Tibial nerve (tissue), 4 donors: Measurements from ENCODE around the gene TESMIN. TPM values are rescaled to one million over a fixed set of nuclear protein-coding genes. Genes with fewer than 3 reads are reported as not detected.

Experiments used
- DNase-seq, 2 donors: peaks; one replicate each; pipeline ENCODE4 v3.0.0-alpha.2; 2019; ENCODE audit warnings: low spot score in 2 of 2
- H3K27ac ChIP-seq, 4 donors: fragments of 200-600 bp; sonication (generic) in 3 of 4; one replicate each; pipeline ENCODE4 v1.5.1; 2017 to 2019; ENCODE audit warnings: mild to moderate bottlenecking in 1 of 4
- H3K27me3 ChIP-seq, 2 donors: fragments of 200-600 bp; sonication (generic) in 1 of 2; one replicate each; pipeline versions ENCODE4 v1.5.1 to v1.6.0; 2017 to 2019
- H3K36me3 ChIP-seq, 3 donors: fragments of 200-600 bp; sonication (generic); one replicate each; pipeline ENCODE4 v1.5.1; 2018 to 2019
- H3K4me1 ChIP-seq, 4 donors: fragments of 200-600 bp; sonication (generic) in 3 of 4; one replicate each; pipeline ENCODE4 v1.5.1; 2017 to 2019
- H3K4me3 ChIP-seq, 4 donors: fragments of 200-600 bp; sonication (generic) in 3 of 4; one replicate each; pipeline ENCODE4 v1.5.1; 2017 to 2019; ENCODE audit warnings: mild to moderate bottlenecking in 1 of 4, moderate library complexity in 1 of 4
- H3K9me3 ChIP-seq, 4 donors: fragments of 200-600 bp; sonication (generic) in 3 of 4; one replicate each; pipeline ENCODE4 v1.5.1; 2017 to 2019
- CTCF ChIP-seq, 5 experiments: fragments of 200-600 bp in 3 of 5; fragments of 450-650 bp in 2 of 5; sonication (generic) in 3 of 5; IDR thresholded peaks; one replicate each; pipeline ENCODE4 v1.5.1; 2016 to 2019; ENCODE audit warnings: antibody characterized with exemption in 5 of 5, mild to moderate bottlenecking in 3 of 5, moderate library complexity in 2 of 5
- EP300 ChIP-seq, 2 donors: sonication (generic); formaldehyde crosslinking; IDR thresholded peaks; one replicate each; pipeline ENCODE4 v1.6.1; 2017; ENCODE audit warnings: antibody characterized with exemption in 2 of 2, mild to moderate bottlenecking in 1 of 2
- POLR2A ChIP-seq, 2 donors: fragments of 450-650 bp; IDR thresholded peaks; one replicate each; pipeline ENCODE4 v1.6.1; 2017; ENCODE audit warnings: antibody characterized with exemption in 2 of 2, mild to moderate bottlenecking in 2 of 2, moderate library complexity in 2 of 2
- WGBS, 2 donors: methylation state at CpG; one replicate each; pipeline ENCODE4 v1.1.5; 2018; 5-methylcytosine and 5-hydroxymethylcytosine counted together
- total RNA-seq, 4 donors: library from RNA; depleted of rRNA; stranded (reverse); fragments of >200 nt; gene quantifications; one replicate each; pipeline ENCODE4 v1.1.0, GENCODE V29; 2016

TESMIN gene
- total RNA-seq, 4 donors from 2014 or later: 0.42 TPM; not detected in 3

GRCh38 chr11:68693484-68693882 lies 57.8 kb downstream of the TESMIN start:
- Histone ChIP-seq H3K9me3 (peaks cover 0 to 28% (median 0%) of the 10 kb centered on the region in 4 donors), H3K4me1 (no peaks in the 10 kb centered on the region), H3K27me3 (peaks cover 0 to 9% of the 10 kb centered on the region in 2 donors), H3K27ac (no peak overlapping the region), H3K36me3 (no peaks in the 10 kb centered on the region), H3K4me3 (no peak overlapping the region)
- DNase-seq: no peak
- no peak for TF ChIP-seq POLR2A (IDR thresholded peaks at IDR 0.05)
- no peak for TF ChIP-seq CTCF (IDR thresholded peaks at IDR 0.05)
- WGBS, 2 donors: 85 to 89% methylated on average over 9 to 10 of the region's 10 CpGs

GRCh38 chr11:68692871-68693483 lies 58.3 kb downstream of the TESMIN start:
- H3K36me3 ChIP-seq: no peaks in the 10 kb centered on the region
- 80 to 85% methylated on average over 13 to 14 of the region's 15 CpGs for WGBS, 2 donors
- H3K4me1 ChIP-seq: no peaks in the 10 kb centered on the region
- H3K9me3 ChIP-seq: peaks cover 0 to 24% (median 0%) of the 10 kb centered on the region in 4 donors
- peaks cover 0 to 14% of the 10 kb centered on the region in 2 donors for H3K27me3 ChIP-seq
- TF ChIP-seq POLR2A (IDR thresholded peaks at IDR 0.05) (no peak), CTCF (IDR thresholded peaks at IDR 0.05) (no peak), EP300 (IDR thresholded peaks at IDR 0.05) (no peak)
- H3K27ac ChIP-seq: no peak overlapping the region
- H3K4me3 ChIP-seq: no peak overlapping the region
- DNase-seq: no peak

- no peak overlapping the region for H3K27ac ChIP-seq
- TF ChIP-seq EP300 (IDR thresholded peaks at IDR 0.05) (no peak), CTCF (IDR thresholded peaks at IDR 0.05) (no peak), POLR2A (IDR thresholded peaks at IDR 0.05) (no peak)
- no peaks in the 10 kb centered on the region for H3K4me1 ChIP-seq
- peaks cover 0 to 16% (median 0%) of the 10 kb centered on the region in 4 donors for H3K9me3 ChIP-seq
- H3K36me3 ChIP-seq: no peaks in the 10 kb centered on the region
- H3K4me3 ChIP-seq: no peak overlapping the region
- DNase-seq: no peak
- peaks cover 0 to 19% of the 10 kb centered on the region in 2 donors for H3K27me3 ChIP-seq
- 88 to 95% methylated on average over 10 of the region's 10 CpGs for WGBS, 2 donors
These were observed 59.2 kb downstream of the TESMIN start for GRCh38 chr11:68692115-68692514.

- Histone ChIP-seq H3K9me3 (peaks cover 0 to 9% (median 0%) of the 10 kb centered on the region in 4 donors), H3K4me3 (no peak overlapping the region), H3K27ac (no peak overlapping the region), H3K27me3 (peaks cover 0 to 26% of the 10 kb centered on the region in 2 donors), H3K36me3 (no peaks in the 10 kb centered on the region), H3K4me1 (no peaks in the 10 kb centered on the region)
- DNase-seq: no peak
- 82 to 84% methylated on average over 9 of the region's 9 CpGs for WGBS, 2 donors
- no peak for TF ChIP-seq POLR2A (IDR thresholded peaks at IDR 0.05)
- TF ChIP-seq EP300 (IDR thresholded peaks at IDR 0.05): no peak
- no peak for TF ChIP-seq CTCF (IDR thresholded peaks at IDR 0.05)
These were observed 59.9 kb downstream of the TESMIN start for GRCh38 chr11:68691402-68691784.

- Histone ChIP-seq H3K27me3 (peaks cover 0 to 30% of the 10 kb centered on the region in 2 donors), H3K4me3 (no peak overlapping the region), H3K4me1 (no peaks in the 10 kb centered on the region), H3K9me3 (peaks cover 0 to 5% (median 0%) of the 10 kb centered on the region in 4 donors), H3K36me3 (no peaks in the 10 kb centered on the region), H3K27ac (no peak overlapping the region)
- DNase-seq: no peak
- 61 to 66% methylated on average over 16 of the region's 16 CpGs for WGBS, 2 donors
- no peak for TF ChIP-seq CTCF (IDR thresholded peaks at IDR 0.05)
- no peak for TF ChIP-seq EP300 (IDR thresholded peaks at IDR 0.05)
- TF ChIP-seq POLR2A (IDR thresholded peaks at IDR 0.05): no peak
These were observed 60.5 kb downstream of the TESMIN start for GRCh38 chr11:68690671-68691401.
